ENCODE data around the gene TBCC. TPM values are rescaled to one million over a fixed set of nuclear protein-coding genes. Genes with fewer than 3 reads are reported as not detected.

Gene TBCC
- total RNA-seq, 1 donor from 2014 or later: 36.6 TPM

GRCh38 chr6:42694586-42694985 lies 51.3 kb downstream of the TBCC start:
- no peak overlapping the region for H3K4me3 ChIP-seq (ENCODE audit: low read depth, low read length)
- H3K36me3 ChIP-seq (ENCODE audit: control insufficient read depth, insufficient read depth, low read length): peaks cover 5% of the 10 kb centered on the region
- no peak for TF ChIP-seq CTCF (IDR thresholded peaks at IDR 0.05; ENCODE audit: insufficient read depth, low read length, severe bottlenecking)
- H3K27me3 ChIP-seq (ENCODE audit: control insufficient read depth, insufficient read depth, low read length): no peaks in the 10 kb centered on the region
- FAIRE-seq: no peak
- DNase-seq (ENCODE audit: low read depth): no peak

Other genes starting within 250 kb of the TBCC start
- gene UBR2, start 182.1 kb downstream of the TBCC start, total RNA-seq: 16.6 and 21.9 TPM in 2 replicates
- gene PRPH2, start 23.5 kb downstream of the TBCC start, total RNA-seq: under 0.01 TPM in 1 of 2 replicates, not detected in the other
- 3.1 and 3.9 TPM in 2 replicates for gene BICRAL, start 35.9 kb upstream of the TBCC start, total RNA-seq
- 94.5 and 109 TPM in 2 replicates for gene RPL7L1, start 133.5 kb upstream of the TBCC start, total RNA-seq
- gene PTCRA, start 169.9 kb upstream of the TBCC start, total RNA-seq: not detected in 2 replicates
- gene CNPY3, start 183.4 kb upstream of the TBCC start, total RNA-seq: 9.7 and 14.0 TPM in 2 replicates
- gene GNMT, start 214.7 kb upstream of the TBCC start, total RNA-seq: 0.26 TPM in 1 of 2 replicates, not detected in the other
- gene PEX6, start 233.1 kb upstream of the TBCC start, total RNA-seq: 25.0 and 32.1 TPM in 2 replicates
- gene PPP2R5D, start 238.5 kb upstream of the TBCC start, total RNA-seq: 20.2 and 27.6 TPM in 2 replicates